Neural cell (in vitro differentiated cells): Measurements from ENCODE around the gene PPP3CB.

Source experiments
- CTCF ChIP-seq: fragments of 450-650 bp; IDR thresholded peaks from 2 replicates; pipeline ENCODE4 v1.5.1; 2014; ENCODE audit warnings: antibody characterized with exemption, mild to moderate bottlenecking, moderate library complexity; ENCODE audit not compliant: poor library complexity, severe bottlenecking
- EP300 ChIP-seq: fragments of 450-650 bp; conservative IDR thresholded peaks from 2 replicates; pipeline ENCODE4 v1.6.1; 2014; ENCODE audit warnings: antibody characterized with exemption, mild to moderate bottlenecking, moderate library complexity; ENCODE audit not compliant: poor library complexity, severe bottlenecking
- EZH2 ChIP-seq: fragments of 200-600, 300-800 bp; shearing (Covaris generic), sonication (generic); IDR thresholded peaks from 2 replicates; pipeline ENCODE4 v1.6.1; 2014; ENCODE audit warnings: antibody characterized with exemption, low read length, borderline replicate concordance, mild to moderate bottlenecking; ENCODE audit not compliant: insufficient read depth, poor library complexity, severe bottlenecking
- MXI1 ChIP-seq: fragments of 450-650 bp; conservative IDR thresholded peaks from 2 replicates; pipeline ENCODE4 v1.6.1; 2014; ENCODE audit warnings: antibody characterized with exemption, mild to moderate bottlenecking; ENCODE audit not compliant: poor library complexity, severe bottlenecking
- POLR2AphosphoS5 ChIP-seq: IDR thresholded peaks from 2 replicates; pipeline ENCODE4 v1.6.1; 2012
- RAD21 ChIP-seq: fragments of 450-650 bp; conservative IDR thresholded peaks from 2 replicates; pipeline ENCODE4 v1.6.1; 2014; ENCODE audit warnings: antibody characterized with exemption, mild to moderate bottlenecking, moderate library complexity
- REST ChIP-seq: IDR thresholded peaks from 2 replicates; pipeline ENCODE4 v1.6.1; 2012; ENCODE audit warnings: borderline replicate concordance
- SMC3 ChIP-seq: fragments of 450-650 bp; conservative IDR thresholded peaks from 2 replicates; pipeline ENCODE4 v1.6.1; 2014; ENCODE audit warnings: antibody characterized with exemption, mild to moderate bottlenecking, moderate library complexity; ENCODE audit not compliant: poor library complexity
- TAF1 ChIP-seq: IDR thresholded peaks from 2 replicates; pipeline ENCODE4 v1.6.1; 2012; ENCODE audit warnings: low read depth

GRCh38 chr10:73416571-73416970 lies 79.3 kb downstream of the PPP3CB start:
- TF ChIP-seq SMC3, result no peak
- TF ChIP-seq REST, result no peak
- no peak for TF ChIP-seq RAD21
- no peak for TF ChIP-seq CTCF
- no peak for TF ChIP-seq POLR2AphosphoS5
- no peak for TF ChIP-seq EZH2
- TF ChIP-seq EP300, result no peak
- no peak for TF ChIP-seq TAF1
- no peak for TF ChIP-seq MXI1
